ENCODE data around the gene ST6GALNAC1. TPM values are rescaled to one million over a fixed set of nuclear protein-coding genes. Genes with fewer than 3 reads are reported as not detected.

The ST6GALNAC1 gene
- total and polyA plus RNA-seq, 2 of the 13 experiments (the other 11 are each of a cell fraction or from before 2014, with no cell fraction given), result not detected

GRCh38 chr17:76598004-76598439 lies 45.5 kb downstream of the ST6GALNAC1 start (continued):
- TF ChIP-seq RELA (CRISPR knock-in tag; IDR thresholded peaks at IDR 0.05) (no peak), ZC3H4 (CRISPR knock-in tag; IDR thresholded peaks at IDR 0.05; ENCODE audit: borderline replicate concordance) (no peak), SOX6 (IDR thresholded peaks at IDR 0.05) (no peak), SOX6 (CRISPR knock-in tag; IDR thresholded peaks at IDR 0.05) (no peak), ZNF781 (CRISPR knock-in tag; IDR thresholded peaks at IDR 0.05; ENCODE audit: borderline replicate concordance, not compliant biosample characterization) (no peak), EED (CRISPR knock-in tag; IDR thresholded peaks at IDR 0.05) (0 out of 2 replicates have a peak, but pooled peaks have one; percentile 30), BRD4 (CRISPR knock-in tag; IDR thresholded peaks at IDR 0.05) (peak; percentile 25; the same call in 1 of the 2 replicates), IRX3 (CRISPR knock-in tag; IDR thresholded peaks at IDR 0.05; ENCODE audit: borderline replicate concordance, low read depth) (no peak), PCBP2 (optimal IDR thresholded peaks at IDR 0.05; ENCODE audit: low read depth, low read length, poor library complexity, severe bottlenecking) (no peak), ZBTB37 (CRISPR knock-in tag; IDR thresholded peaks at IDR 0.05) (0 out of 2 replicates have a peak, but pooled peaks have one; percentile 47), ZFP36L2 (CRISPR knock-in tag; IDR thresholded peaks at IDR 0.05) (no peak), ZNF451 (CRISPR knock-in tag; IDR thresholded peaks at IDR 0.05) (peak; percentile 31; the same call in 1 of the 2 replicates), NPAS2 (CRISPR knock-in tag; IDR thresholded peaks at IDR 0.05; ENCODE audit: borderline replicate concordance) (no peak), TGIF2 (CRISPR knock-in tag; IDR thresholded peaks at IDR 0.05) (peak; percentile 57; the same call in 1 of the 2 replicates), MED13 (CRISPR knock-in tag; IDR thresholded peaks at IDR 0.05) (no peak), HNF4A (CRISPR knock-in tag; IDR thresholded peaks at IDR 0.05) (peak; percentile 40; the same call in 1 of the 2 replicates), JARID2 (CRISPR knock-in tag; IDR thresholded peaks at IDR 0.05; ENCODE audit: insufficient replicate concordance) (no peak), ZNF772 (CRISPR knock-in tag; IDR thresholded peaks at IDR 0.05) (peak; percentile 62; the same call in 1 of the 2 replicates), FOXP4 (CRISPR knock-in tag; IDR thresholded peaks at IDR 0.05) (0 out of 2 replicates have a peak, but pooled peaks have one; percentile 40), FLYWCH1 (CRISPR knock-in tag; IDR thresholded peaks at IDR 0.05) (no peak), ZNF20 (CRISPR knock-in tag; IDR thresholded peaks at IDR 0.05) (no peak), TARDBP (CRISPR knock-in tag; IDR thresholded peaks at IDR 0.05) (0 out of 2 replicates have a peak, but pooled peaks have one; percentile 16), SPEN (CRISPR knock-in tag; IDR thresholded peaks at IDR 0.05; ENCODE audit: low read depth) (no peak), TFE3 (CRISPR knock-in tag; IDR thresholded peaks at IDR 0.05) (no peak), ZNF276 (CRISPR knock-in tag; IDR thresholded peaks at IDR 0.05; ENCODE audit: low read depth) (no peak), HMG20A (CRISPR knock-in tag; IDR thresholded peaks at IDR 0.05; ENCODE audit: borderline replicate concordance) (no peak)

Data from HepG2 (cell line).